ENCODE data around the gene NFATC2IP. TPM values are rescaled to one million over a fixed set of nuclear protein-coding genes. Genes with fewer than 3 reads are reported as not detected.

NFATC2IP gene
- total RNA-seq (ENCODE audit: low replicate concordance), result 22.1 and 59.2 TPM in 2 replicates

DNA sequence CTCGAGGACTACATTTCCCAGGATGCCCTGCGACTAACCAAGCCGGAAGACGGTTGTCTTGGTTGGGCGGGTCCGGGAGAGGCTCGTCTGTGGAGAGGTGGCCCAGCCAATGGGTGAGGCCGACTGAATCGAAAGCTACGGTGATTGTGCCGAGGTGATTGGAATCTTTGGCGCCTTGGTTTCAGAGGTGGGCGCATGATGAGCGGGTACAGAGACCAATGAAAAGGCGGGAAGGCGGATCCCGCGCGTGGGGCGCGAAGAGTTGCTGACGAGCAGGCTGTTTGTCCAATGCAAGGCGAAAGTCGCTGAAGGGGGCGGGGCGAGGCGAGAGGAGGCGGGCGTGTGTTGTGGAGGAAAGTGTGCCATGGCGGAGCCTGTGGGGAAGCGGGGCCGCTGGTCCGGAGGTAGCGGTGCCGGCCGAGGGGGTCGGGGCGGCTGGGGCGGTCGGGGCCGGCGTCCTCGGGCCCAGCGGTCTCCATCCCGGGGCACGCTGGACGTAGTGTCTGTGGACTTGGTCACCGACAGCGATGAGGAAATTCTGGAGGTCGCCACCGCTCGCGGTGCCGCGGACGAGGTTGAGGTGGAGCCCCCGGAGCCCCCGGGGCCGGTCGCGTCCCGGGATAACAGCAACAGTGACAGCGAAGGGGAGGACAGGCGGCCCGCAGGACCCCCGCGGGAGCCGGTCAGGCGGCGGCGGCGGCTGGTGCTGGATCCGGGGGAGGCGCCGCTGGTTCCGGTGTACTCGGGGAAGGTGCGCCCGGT lies at the start of gene NFATC2IP:
NFATC2IP (plus strand) TSS at position 290 of the 762 bp plus-strand sequence; CDS start at position 365, 75 bp downstream.
- H3K4me3 ChIP-seq (ENCODE audit: low read depth, low read length), result peak within 1 kb of the TSS; percentile 80
- TF ChIP-seq, protein P1, sequence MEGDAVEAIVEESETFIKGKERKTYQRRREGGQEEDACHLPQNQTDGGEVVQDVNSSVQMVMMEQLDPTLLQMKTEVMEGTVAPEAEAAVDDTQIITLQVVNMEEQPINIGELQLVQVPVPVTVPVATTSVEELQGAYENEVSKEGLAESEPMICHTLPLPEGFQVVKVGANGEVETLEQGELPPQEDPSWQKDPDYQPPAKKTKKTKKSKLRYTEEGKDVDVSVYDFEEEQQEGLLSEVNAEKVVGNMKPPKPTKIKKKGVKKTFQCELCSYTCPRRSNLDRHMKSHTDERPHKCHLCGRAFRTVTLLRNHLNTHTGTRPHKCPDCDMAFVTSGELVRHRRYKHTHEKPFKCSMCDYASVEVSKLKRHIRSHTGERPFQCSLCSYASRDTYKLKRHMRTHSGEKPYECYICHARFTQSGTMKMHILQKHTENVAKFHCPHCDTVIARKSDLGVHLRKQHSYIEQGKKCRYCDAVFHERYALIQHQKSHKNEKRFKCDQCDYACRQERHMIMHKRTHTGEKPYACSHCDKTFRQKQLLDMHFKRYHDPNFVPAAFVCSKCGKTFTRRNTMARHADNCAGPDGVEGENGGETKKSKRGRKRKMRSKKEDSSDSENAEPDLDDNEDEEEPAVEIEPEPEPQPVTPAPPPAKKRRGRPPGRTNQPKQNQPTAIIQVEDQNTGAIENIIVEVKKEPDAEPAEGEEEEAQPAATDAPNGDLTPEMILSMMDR (IDR thresholded peaks at IDR 0.05; ENCODE audit: insufficient read depth, low read length), result no peak
- peak; percentile 100 for DNase-seq (ENCODE audit: low read depth)

DNA sequence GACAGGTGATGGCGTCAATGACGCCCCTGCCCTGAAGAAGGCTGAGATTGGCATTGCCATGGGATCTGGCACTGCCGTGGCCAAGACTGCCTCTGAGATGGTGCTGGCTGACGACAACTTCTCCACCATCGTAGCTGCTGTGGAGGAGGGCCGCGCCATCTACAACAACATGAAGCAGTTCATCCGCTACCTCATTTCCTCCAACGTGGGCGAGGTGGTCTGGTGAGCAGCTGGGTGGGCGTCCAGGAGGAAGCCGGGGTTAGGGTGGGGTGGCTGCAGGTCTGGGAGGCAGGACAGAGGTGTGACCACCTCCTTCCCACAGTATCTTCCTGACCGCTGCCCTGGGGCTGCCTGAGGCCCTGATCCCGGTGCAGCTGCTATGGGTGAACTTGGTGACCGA lies 48.9 kb upstream of the NFATC2IP start:
- DNase-seq (ENCODE audit: low read depth), result no peak
- TF ChIP-seq, protein P1 (IDR thresholded peaks at IDR 0.05; ENCODE audit: insufficient read depth, low read length), result no peak
- H3K4me3 ChIP-seq (ENCODE audit: low read depth, low read length), result no peak overlapping the region

DNA sequence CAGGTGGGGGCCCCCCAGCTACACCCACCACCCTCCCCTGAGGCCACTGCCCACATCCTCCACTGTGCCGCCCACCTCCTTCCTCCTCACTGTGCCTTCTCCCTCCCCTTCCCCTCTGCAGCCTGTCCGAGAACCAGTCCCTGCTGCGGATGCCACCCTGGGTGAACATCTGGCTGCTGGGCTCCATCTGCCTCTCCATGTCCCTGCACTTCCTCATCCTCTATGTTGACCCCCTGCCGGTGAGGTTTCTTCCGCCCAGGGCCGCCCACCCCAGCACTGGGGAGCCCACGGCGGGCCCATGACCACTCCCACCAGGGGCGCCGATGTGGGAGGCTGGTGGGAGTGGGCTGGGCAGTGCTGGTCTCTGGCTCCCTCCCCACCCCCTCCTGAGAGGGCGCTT lies 47.8 kb upstream of the NFATC2IP start:
- TF ChIP-seq, protein P1 (IDR thresholded peaks at IDR 0.05; ENCODE audit: insufficient read depth, low read length), result no peak

DNA sequence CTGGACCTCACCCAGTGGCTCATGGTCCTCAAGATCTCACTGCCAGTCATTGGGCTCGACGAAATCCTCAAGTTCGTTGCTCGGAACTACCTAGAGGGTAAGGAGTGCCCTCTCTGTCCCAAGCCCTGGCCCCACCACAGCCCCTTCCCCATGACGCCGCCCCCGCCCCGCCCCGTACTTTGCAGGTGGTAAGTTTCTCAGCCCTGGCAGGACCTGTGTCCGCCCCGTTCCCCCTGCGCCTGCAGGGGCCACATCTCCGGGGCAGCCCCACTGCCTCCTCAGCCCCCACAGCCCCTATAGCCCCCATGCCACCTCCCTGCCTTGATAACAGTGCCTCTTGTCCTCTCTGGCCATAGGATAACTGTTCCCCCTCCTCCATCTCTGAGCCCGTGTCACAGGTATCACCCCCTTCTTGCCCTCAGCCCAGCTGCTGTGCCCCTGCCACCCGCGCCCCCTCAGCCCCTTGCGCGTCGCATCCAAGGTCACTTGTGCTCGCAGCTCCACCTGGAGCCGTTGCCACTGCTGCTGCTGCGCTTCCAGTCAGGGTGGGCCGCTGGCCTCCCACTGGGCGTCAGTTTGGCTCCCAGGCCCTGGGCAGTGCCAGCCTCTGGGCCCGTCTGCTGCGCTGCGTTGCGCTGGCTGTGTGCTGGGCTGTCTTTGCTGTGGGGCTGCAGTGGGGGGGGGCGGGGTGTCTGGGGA lies 47.2 kb upstream of the NFATC2IP start:
- TF ChIP-seq, protein P1 (IDR thresholded peaks at IDR 0.05; ENCODE audit: insufficient read depth, low read length), result no peak
- H3K4me3 ChIP-seq (ENCODE audit: low read depth, low read length), result no peak overlapping the region
- DNase-seq (ENCODE audit: low read depth), result no peak

More for the DNA sequence above, 47.8 kb upstream of the NFATC2IP start:
- DNase-seq (ENCODE audit: low read depth), result no peak
- no peak overlapping the region for H3K4me3 ChIP-seq (ENCODE audit: low read depth, low read length)

DNA sequence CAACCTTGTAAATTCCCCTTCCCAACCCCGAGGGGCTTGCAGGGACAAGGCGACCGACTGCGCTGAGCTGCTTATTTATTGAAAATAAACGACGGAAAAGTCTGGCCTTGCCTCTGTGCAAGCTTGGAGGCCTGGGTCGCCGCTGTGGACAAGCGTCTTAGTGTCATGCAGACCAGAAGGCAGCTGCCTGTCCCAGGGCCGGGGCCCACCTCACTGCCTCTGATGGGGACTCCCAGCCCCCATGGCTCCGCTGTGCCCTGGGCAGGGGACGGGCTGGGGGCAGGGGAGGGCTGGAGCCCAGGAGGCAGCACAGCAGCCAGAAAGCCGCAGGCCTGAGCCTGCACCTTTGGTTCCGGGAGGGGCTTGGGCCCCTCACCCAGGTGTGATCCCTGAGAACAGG lies 46.4 kb upstream of the NFATC2IP start:
- TF ChIP-seq, protein P1 (IDR thresholded peaks at IDR 0.05; ENCODE audit: insufficient read depth, low read length), result no peak
- H3K4me3 ChIP-seq (ENCODE audit: low read depth, low read length), result no peak overlapping the region
- DNase-seq (ENCODE audit: low read depth), result no peak

DNA sequence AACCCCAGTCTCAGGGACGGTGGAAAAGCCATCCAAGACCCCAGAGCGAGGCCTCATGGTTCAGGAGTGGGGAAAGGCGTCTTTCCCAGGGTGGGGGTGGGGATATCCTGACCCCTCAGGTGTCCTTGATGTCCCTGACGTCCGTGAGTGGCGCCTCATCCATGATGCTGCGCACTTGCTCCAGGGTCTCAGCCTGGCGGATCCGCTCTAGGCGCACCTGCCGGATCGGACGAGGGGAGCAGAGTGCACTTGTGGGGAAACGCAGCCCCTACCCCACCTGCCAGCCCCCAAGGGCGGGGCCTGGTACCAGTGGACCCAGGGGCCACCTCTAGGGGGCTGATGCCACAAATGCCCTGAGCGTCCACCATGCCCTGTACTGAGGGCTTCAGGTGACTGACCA lies 45.9 kb upstream of the NFATC2IP start:
- DNase-seq (ENCODE audit: low read depth), result no peak
- TF ChIP-seq, protein P1 (IDR thresholded peaks at IDR 0.05; ENCODE audit: insufficient read depth, low read length), result no peak
- no peak overlapping the region for H3K4me3 ChIP-seq (ENCODE audit: low read depth, low read length)
